GM12875 (cell line): ENCODE measurements around the gene SHISAL1.

ENCODE experiments used
- H3K4me3 ChIP-seq: one replicate; pipeline ENCODE4 v1.5.1; 2011; ENCODE audit warnings: low read depth, low read length, control low read depth
- CTCF ChIP-seq: IDR thresholded peaks from 2 replicates; pipeline ENCODE4 v1.5.1; 2011; ENCODE audit warnings: low read depth, mild to moderate bottlenecking, control low read depth, inconsistent platforms, low read length, moderate library complexity, borderline replicate concordance; ENCODE audit not compliant: insufficient read depth

SHISAL1 gene

GRCh38 chr22:44342347-44342956 is 29.7 kb upstream of the SHISAL1 start:
- no peak overlapping the region for H3K4me3 ChIP-seq
- no peak for TF ChIP-seq CTCF

- TF ChIP-seq CTCF = no peak
- H3K4me3 ChIP-seq = no peak overlapping the region
Measured at GRCh38 chr22:44341431-44342346, 28.9 kb upstream of the SHISAL1 start.

- no peak for TF ChIP-seq CTCF
- no peak overlapping the region for H3K4me3 ChIP-seq
Measured at GRCh38 chr22:44340271-44341239, 27.8 kb upstream of the SHISAL1 start.

- TF ChIP-seq CTCF = no peak
- no peak overlapping the region for H3K4me3 ChIP-seq
Measured at GRCh38 chr22:44338906-44339305, 26.2 kb upstream of the SHISAL1 start.

GRCh38 chr22:44338177-44338810 is 25.5 kb upstream of the SHISAL1 start:
- TF ChIP-seq CTCF = no peak
- H3K4me3 ChIP-seq = no peak overlapping the region

- TF ChIP-seq CTCF = no peak
- no peak overlapping the region for H3K4me3 ChIP-seq
Measured at GRCh38 chr22:44337678-44338004, 24.9 kb upstream of the SHISAL1 start.
